Urothelium cell line (cell line): ENCODE data around the gene SLC34A1.
"Not testable (repeated sequence)": the region's sequence is repeated elsewhere in the genome, so short reads cannot be mapped to it uniquely, and the experiment has no call there.

ENCODE experiments used
- DNase-seq: peaks from one replicate; pipeline ENCODE4 v3.0.0; 2011; ENCODE audit warnings: low spot score, mixed read lengths
- FAIRE-seq: peaks from 2 replicates; lab custom pipeline; 2011; peaks lifted over from hg19 to GRCh38; lab: Jason Lieb, UNC

Gene SLC34A1

GRCh38 chr5:177384134-177384533 is at the start of gene SLC34A1:
Gene SLC34A1 (plus strand): TSS chr5:177384434. CDS start chr5:177385742, 1,308 bp downstream.
- FAIRE-seq (no peak), DNase-seq (no peak)

DNA sequence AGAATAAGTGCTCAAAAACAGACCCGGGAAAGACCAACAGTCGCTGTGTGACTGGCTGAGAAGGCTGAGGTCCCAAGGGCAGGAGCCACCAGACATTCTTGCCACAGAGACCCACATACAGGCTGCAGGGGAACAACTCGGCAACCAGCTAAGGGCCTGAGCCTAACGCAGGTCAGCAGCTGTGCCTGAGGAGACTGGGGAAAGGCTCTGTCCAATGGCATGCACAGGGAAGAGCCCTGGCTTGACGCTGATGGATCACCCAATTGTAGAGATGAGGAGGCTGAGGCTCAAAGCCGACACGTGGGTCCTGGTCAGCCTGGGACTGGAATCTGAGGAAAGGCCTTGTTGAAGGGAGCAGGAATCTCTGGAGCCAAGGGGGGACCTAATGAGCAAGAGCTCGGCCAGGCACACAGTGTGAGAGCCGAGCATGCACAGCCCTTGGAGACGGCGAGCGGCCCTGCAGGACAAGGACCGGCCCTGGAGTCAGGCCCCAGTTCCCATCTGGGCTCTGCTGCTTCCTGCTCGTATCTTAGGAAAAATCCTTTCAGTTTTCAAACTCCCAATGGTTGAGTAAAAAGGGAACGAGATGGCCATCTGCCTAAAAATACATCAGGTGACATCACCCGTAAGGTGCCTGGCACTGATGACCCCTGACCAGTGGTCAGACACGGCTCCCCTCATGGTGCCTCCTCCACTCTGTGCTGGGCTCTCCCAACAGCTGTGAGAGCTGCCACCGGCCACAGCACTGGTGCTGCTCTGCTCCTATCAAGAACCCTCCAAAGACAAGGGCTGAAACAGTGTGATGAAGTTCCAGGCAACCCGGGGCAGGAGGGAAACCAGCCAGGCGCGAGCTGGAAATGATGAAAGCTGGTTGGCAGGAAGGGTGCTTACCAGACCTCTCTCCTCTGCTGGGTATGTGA is 49.2 kb upstream of the SLC34A1 start:
- no peak for FAIRE-seq
- DNase-seq, result no peak

- no peak for DNase-seq
- no peak for FAIRE-seq
Measured at GRCh38 chr5:177335701-177336065, 48.6 kb upstream of the SLC34A1 start.

- FAIRE-seq, result no peak
Measured at GRCh38 chr5:177336112-177336511, 48.1 kb upstream of the SLC34A1 start.

DNA sequence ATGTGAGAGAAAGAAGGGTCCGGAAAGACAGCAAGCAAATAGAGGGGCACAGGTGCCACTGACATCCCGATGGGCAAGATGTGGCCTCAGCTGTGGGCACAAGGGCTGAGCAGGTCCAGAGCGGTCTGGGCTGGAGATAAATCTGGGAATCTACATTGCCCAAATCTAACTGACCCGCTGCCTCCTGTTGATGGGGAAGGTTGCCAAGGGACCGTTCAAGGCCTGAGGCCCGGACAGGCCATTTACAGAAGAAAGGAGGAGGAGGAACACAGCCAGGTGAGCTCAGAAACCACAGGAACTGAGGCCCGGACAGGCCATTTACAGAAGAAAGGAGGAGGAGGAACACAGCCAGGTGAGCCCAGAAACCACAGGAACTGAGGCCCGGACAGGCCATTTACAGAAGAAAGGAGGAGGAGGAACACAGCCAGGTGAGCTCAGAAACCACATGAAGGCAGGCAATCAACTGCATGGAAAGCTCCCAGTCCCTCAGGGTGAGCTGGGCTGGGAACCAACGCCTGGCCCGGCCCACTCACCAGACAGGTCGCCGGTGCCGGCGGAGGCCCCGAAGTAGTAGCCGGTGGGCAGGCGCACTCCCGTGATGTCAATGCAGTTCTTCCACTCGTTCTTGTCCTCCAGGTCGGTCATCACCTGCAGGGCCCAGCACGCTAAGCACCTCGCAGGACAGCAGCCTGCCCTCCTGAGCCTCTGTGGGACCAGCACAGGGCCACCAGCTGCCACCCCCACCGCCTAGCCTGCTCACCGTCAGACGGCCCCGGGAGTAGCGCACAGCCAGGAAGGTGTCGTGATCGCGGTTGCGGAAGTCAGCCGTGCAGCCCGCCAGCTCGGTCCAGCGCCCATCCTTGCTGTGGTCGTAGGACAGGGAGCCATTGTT is 47.4 kb upstream of the SLC34A1 start:
- FAIRE-seq (no peak), DNase-seq (no peak)

More at GRCh38 chr5:177336112-177336511, 48.1 kb upstream of the SLC34A1 start:
- DNase-seq, result peak; percentile 25

DNA sequence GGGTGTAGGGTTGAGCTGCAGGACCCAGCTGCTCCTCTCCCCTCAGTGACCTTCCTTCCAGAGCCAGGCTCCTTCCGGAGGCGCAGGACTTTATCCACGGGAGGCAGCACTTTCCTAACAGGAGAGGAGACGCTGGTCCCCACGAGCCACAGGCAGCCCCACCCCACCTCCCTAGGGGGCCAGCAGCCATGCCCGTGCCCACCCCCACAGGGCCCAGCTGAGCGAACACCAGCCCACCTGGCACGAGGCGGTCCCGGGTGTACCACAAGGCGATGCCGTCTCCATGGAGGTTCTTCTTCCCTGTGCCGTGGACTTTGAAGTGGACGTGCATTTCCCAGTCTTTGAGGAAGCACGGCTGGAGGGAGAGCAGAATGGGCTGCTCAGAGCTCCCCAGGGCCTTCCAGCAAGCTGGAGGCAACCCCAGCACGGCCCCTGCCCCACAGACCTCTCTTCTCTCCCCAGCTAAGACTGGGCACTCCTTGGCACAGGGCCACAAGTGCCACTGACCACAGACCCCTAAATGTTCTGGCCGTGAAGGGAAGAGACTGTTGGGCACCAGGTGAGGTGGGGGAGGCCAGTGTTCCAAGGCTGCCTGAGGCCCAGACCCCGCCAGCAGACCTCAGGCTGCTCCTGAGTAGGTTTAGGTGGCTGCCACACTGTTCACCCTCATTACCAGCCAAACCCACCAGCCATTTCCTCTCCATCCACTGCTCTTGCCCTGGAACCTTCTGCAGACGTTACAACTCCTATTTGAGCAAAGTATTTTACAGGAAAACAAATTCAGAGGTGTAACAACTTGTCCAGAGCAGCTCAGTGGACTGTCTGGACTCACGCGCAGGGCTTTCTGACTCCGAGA is 45.8 kb upstream of the SLC34A1 start:
- no peak for DNase-seq
- no peak for FAIRE-seq

DNA sequence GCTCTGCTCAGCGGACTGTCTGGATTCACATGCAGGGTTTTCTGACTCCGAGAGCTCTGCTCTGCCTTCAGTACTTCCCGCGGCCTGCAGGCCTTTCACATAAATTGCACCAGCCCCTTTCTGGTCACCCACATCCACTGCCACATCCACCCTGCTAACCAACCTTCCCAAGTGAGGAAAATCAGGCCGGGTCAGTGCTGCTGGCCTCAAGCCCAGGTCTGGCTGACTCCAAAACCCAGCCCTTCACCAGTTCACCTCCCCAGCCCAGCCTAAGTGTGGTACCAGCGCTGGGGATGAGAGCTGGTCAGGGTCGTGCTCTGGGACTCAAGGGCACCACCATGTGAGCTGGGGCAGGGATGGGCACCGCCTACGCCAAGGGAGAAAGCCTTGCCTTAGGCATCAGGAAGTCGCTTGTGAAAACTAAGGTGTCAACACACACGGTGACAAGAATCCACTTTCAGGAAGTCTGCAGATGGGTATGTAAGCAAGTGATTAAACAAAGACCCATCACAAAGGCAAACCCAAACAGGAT is 45.1 kb upstream of the SLC34A1 start:
- DNase-seq (no peak), FAIRE-seq (no peak)

DNA sequence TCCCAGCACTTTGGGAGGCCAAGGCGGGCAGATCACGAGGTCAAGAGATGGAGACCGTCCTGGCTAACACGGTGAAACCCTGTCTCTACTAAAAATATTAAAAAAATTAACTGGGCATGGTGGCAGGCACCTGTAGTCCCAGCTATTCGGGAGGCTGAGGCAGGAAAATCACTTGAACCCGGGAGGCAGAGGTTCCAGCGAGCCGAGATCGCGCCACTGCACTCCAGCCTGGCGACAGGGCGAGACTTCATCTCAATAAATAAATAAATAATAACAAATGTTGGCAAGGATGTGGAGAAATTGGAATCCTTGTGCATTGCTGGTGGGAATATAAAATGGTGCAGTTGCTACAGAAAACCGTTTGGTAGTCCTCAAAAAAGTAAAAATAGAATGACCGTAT is 41.2 kb upstream of the SLC34A1 start:
- DNase-seq, FAIRE-seq: not testable (repeated sequence)

- no peak for FAIRE-seq
- no peak for DNase-seq
Measured at GRCh38 chr5:177343777-177344176, 40.5 kb upstream of the SLC34A1 start.

- DNase-seq (no peak), FAIRE-seq (no peak)
Measured at GRCh38 chr5:177344891-177345290, 39.3 kb upstream of the SLC34A1 start.

GRCh38 chr5:177346820-177347219 is 37.4 kb upstream of the SLC34A1 start:
- DNase-seq (no peak), FAIRE-seq (no peak)

DNA sequence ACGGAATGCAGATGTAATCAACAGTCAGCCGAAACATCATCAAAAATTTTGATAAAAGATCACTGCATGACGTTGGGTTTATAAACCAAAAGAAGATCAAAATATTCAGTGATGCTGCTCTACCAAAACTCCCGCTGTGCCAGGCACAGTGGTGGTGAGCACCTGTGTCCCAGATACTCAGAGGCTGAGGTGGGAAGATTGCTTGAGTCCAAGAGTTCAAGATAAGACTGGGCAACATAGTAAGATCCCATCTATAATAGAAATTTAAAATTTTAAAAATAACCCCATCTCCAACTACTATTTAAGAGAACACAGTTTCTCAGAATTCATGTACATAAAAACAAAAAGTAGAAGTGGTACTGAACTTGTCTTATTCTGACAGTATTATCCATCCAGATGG is 36.5 kb upstream of the SLC34A1 start:
- DNase-seq (no peak), FAIRE-seq (no peak)

DNA sequence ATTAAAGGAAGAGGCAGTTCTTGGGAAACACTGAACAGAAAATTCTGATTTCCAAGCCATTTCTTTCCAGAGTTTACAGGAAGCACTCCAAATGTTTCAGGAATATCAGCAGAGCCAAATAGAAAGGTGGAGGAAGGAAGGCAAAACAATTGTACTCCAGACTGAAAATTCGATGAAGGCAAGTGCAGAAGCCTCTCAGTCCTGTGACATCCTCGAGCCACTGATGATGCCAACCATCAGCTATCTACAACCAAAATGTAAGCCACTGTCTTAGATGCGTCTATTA is 34.9 kb upstream of the SLC34A1 start:
- no peak for DNase-seq
- no peak for FAIRE-seq

- no peak for DNase-seq
- no peak for FAIRE-seq
Measured at GRCh38 chr5:177349762-177350161, 34.5 kb upstream of the SLC34A1 start.

DNA sequence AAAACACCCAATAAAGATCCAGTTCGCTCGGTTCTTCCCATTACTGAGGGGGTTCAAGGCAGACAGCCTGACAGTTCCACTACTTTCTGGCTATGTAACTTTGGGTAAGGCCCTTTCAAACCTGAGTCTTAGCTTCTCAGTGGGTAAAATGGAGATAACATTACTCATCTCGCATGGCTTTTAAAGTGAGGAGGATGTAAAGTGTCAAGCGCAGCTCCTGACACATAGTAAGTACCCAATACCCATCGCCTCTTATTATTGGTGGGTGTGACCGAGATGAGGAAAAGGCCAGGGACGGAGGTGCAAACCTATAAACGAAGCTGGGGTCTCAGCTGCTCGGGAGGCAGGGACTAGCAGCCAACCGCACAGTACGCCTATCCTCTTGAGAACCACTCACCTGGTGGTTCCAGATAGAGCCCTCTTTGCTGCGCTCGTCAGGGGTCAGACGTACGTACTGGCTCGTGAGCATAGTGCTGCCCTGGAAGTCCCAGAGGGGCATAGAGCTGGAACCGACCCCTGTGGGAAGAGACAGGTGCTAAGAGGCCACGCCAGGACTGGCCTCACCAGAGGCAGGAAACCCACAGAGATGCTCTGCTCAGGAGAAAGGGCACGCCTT is 33.4 kb upstream of the SLC34A1 start:
- DNase-seq (no peak), FAIRE-seq (no peak)

GRCh38 chr5:177351392-177352329 is 32.6 kb upstream of the SLC34A1 start, which contains the start of gene LMAN2:
Gene LMAN2 (minus strand): TSS chr5:177351668. CDS start chr5:177351647, 21 bp downstream.
- no peak for FAIRE-seq

DNA sequence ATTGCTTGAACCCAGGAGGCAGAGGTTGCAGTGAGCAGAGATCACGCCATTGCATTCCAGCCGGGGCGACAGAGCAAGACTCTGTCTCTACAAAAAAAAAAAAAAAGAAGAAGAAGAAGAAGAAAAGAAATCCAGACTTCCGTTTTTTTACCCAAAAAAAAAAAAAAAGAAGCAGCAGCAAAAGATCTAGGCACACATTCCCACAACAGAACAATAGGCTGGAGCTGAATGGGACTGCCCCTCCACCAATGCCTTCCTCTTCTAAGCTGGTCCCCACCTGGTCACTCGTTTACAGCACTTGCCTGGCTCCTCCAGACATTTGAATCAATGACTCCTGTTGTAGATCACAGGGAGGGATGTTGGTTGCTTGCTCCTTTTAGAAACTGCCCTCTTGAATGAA is 31.1 kb upstream of the SLC34A1 start:
- no peak for FAIRE-seq

More at GRCh38 chr5:177351392-177352329, 32.6 kb upstream of the SLC34A1 start, which contains the start of gene LMAN2:
- peak; percentile 96 for DNase-seq

DNA sequence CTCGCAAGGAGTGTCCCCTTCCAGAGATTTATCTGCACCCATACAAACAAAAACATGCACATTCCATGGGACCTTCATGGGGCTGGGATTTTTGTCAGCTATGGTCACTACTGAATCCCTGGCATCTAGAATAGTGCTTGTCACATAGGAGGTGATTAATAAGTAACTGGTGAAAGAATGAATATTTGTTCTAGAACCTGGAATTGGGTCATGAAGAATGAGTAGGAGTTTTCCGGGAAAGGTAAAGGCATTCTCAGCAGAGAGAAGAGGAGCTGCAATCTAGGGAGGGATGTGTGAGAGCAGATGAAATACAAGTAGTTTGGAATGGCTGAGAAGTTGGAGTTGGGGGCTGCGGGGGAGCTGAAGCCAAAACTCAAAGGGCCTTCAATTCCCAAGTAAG is 30.0 kb upstream of the SLC34A1 start:
- FAIRE-seq (no peak), DNase-seq (no peak)

More for the DNA sequence above, 31.1 kb upstream of the SLC34A1 start:
- no peak for DNase-seq

DNA sequence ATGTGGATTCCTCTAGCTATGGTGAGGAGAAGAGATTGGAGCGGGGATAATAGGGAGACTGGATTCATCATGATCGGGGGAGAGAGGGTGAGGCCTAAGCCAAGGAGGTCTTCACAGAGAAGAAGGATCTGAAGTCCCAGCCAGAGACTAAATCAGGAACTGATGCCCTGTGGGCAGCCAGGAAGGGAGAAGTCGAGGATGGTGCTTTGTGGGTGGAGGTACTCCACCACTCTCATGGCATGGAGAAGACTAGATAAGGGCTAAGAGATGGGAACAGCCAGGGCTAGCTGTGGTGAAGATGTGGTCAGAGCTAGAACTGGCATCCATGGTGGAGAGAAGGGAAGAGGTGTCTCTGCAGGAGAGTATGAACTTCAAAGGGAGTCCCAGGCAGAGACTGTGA is 29.5 kb upstream of the SLC34A1 start:
- DNase-seq (no peak), FAIRE-seq (no peak)
